H1 (cell line): ENCODE data around the gene SCNN1B. TPM values are rescaled to one million over a fixed set of nuclear protein-coding genes. Genes with fewer than 3 reads are reported as not detected.

ENCODE experiments used
- CTCF ChIA-PET: fragments of 300-600 bp; sonication (Branson Sonifier 250); formaldehyde crosslinking; loops from one replicate; lab custom pipeline; 2021; ENCODE audit not compliant: partially characterized antibody; lab: Charles Lee
- POLR2A ChIA-PET: fragments of 300-600 bp; sonication (Branson Sonifier 250); formaldehyde crosslinking; loops from one replicate; lab custom pipeline; 2021; ENCODE audit warnings: inconsistent platforms; ENCODE audit not compliant: partially characterized antibody; lab: Charles Lee
- DNase-seq, 2 experiments: peaks; one replicate each; pipeline versions ENCODE4 v3.0.0 to v3.0.0-alpha.2; 2010 to 2022; ENCODE audit warnings: low spot score in 2 of 2, low read depth in 1 of 2, mixed read lengths in 1 of 2
- FAIRE-seq: peaks from 2 replicates; lab custom pipeline; 2011; peaks lifted over from hg19 to GRCh38; lab: Jason Lieb, UNC
- H2AFZ ChIP-seq: 2 replicates; pipeline ENCODE4 v1.8.1; 2012; ENCODE audit warnings: low read length, inconsistent platforms
- H2AK5ac ChIP-seq: 2 replicates; pipeline ENCODE4 v1.6.1; 2013; ENCODE audit warnings: low read depth, low read length
- H2BK120ac ChIP-seq: replicated peaks from 2 replicates; pipeline ENCODE3; 2013; ENCODE audit warnings: low read depth, low read length, inconsistent platforms
- H2BK12ac ChIP-seq: 2 replicates; pipeline ENCODE4 v1.6.1; 2013; ENCODE audit warnings: low read depth, low read length
- H2BK15ac ChIP-seq: 2 replicates; pipeline ENCODE4 v1.6.1; 2013; ENCODE audit warnings: low read length
- H2BK20ac ChIP-seq: 2 replicates; pipeline ENCODE4 v1.6.1; 2013; ENCODE audit warnings: low read length
- H2BK5ac ChIP-seq: 2 replicates; pipeline ENCODE4 v1.6.1; 2013; ENCODE audit warnings: low read depth, low read length
- H3K14ac ChIP-seq: 2 replicates; pipeline ENCODE4 v1.6.1; 2013; ENCODE audit warnings: inconsistent platforms; ENCODE audit not compliant: insufficient read length
- H3K18ac ChIP-seq: 2 replicates; pipeline ENCODE4 v1.6.1; 2013; ENCODE audit warnings: low read length; ENCODE audit errors: extremely low read depth
- H3K23ac ChIP-seq: 2 replicates; pipeline ENCODE4 v1.6.1; 2013; ENCODE audit warnings: inconsistent platforms; ENCODE audit not compliant: insufficient read length
- H3K23me2 ChIP-seq: 2 replicates; pipeline ENCODE4 v1.6.1; 2013; ENCODE audit warnings: low read depth, low read length
- H3K27ac ChIP-seq: 2 replicates; pipeline ENCODE4 v1.6.1; 2011; ENCODE audit warnings: low read depth, low read length, inconsistent platforms
- H3K27me3 ChIP-seq, 4 experiments: replicated peaks in 1 of 4; 1 replicate in 1 of 4; 2 replicates in 3 of 4; pipeline versions ENCODE4 v1.6.1 to v1.8.1; 2011 to 2013; ENCODE audit warnings: low read length in 3 of 4, mild to moderate bottlenecking in 3 of 4, inconsistent platforms in 2 of 4, mixed read lengths in 2 of 4, moderate library complexity in 1 of 4; ENCODE audit not compliant: control insufficient read depth in 3 of 4, insufficient read depth in 3 of 4; ENCODE audit errors: extremely low read depth in 1 of 4
- H3K36me3 ChIP-seq, 4 experiments: 2 replicates each; pipeline versions ENCODE4 v1.6.1 to v1.8.1; 2011 to 2013; ENCODE audit warnings: mild to moderate bottlenecking in 4 of 4, low read length in 3 of 4, moderate library complexity in 2 of 4, control low read depth in 1 of 4, inconsistent platforms in 1 of 4; ENCODE audit not compliant: insufficient read depth in 4 of 4, control insufficient read depth in 2 of 4
- H3K4ac ChIP-seq: replicated peaks from 2 replicates; pipeline ENCODE3; 2013; ENCODE audit warnings: low read length, low read depth, mixed read lengths, inconsistent platforms; ENCODE audit not compliant: insufficient read length
- H3K4me1 ChIP-seq, 4 experiments: replicated peaks in 1 of 4; 1 replicate in 1 of 4; 2 replicates in 3 of 4; pipeline versions ENCODE4 v1.6.1 to v1.8.1; 2011 to 2013; ENCODE audit warnings: low read length in 3 of 4, inconsistent platforms in 2 of 4, mixed read lengths in 1 of 4; ENCODE audit not compliant: insufficient read depth in 4 of 4, control insufficient read depth in 3 of 4
- H3K4me2 ChIP-seq, 2 experiments: 2 replicates each; pipeline versions ENCODE4 v1.6.1 to v1.8.1; 2011 to 2013; ENCODE audit warnings: low read depth in 2 of 2, low read length in 2 of 2, control low read depth in 1 of 2, inconsistent platforms in 1 of 2, mild to moderate bottlenecking in 1 of 2; ENCODE audit not compliant: insufficient read depth in 1 of 2
- H3K4me3 ChIP-seq, 4 experiments: fragments of 200-600, 300-600 bp in 1 of 4; sonication (generic), shearing (Covaris generic), sonication (Bioruptor Twin) in 1 of 4; 2 replicates each; pipeline versions ENCODE4 v1.5.1 to v1.8.1; 2011 to 2016; ENCODE audit warnings: low read length in 4 of 4, low read depth in 3 of 4, control low read depth in 2 of 4, inconsistent platforms in 2 of 4, mild to moderate bottlenecking in 2 of 4, mixed read lengths in 1 of 4, moderate library complexity in 1 of 4; ENCODE audit not compliant: insufficient read depth in 2 of 4; ENCODE audit errors: extremely low read depth in 1 of 4
- H3K56ac ChIP-seq: replicated peaks from 2 replicates; pipeline ENCODE3; 2013; ENCODE audit warnings: low read depth, mild to moderate bottlenecking, mixed read lengths, low read length, inconsistent platforms; ENCODE audit not compliant: insufficient read length
- H3K79me1 ChIP-seq: 2 replicates; pipeline ENCODE4 v1.6.1; 2013; ENCODE audit warnings: low read depth, low read length, control low read depth
- H3K79me2 ChIP-seq, 2 experiments: 2 replicates each; pipeline versions ENCODE4 v1.6.1 to v1.8.1; 2012 to 2013; ENCODE audit warnings: low read length in 2 of 2, mild to moderate bottlenecking in 2 of 2, inconsistent platforms in 1 of 2; ENCODE audit not compliant: insufficient read depth in 2 of 2, control insufficient read depth in 1 of 2
- H3K9ac ChIP-seq, 4 experiments: replicated peaks in 1 of 4; 1 replicate in 1 of 4; 2 replicates in 3 of 4; pipeline versions ENCODE4 v1.6.1 to v1.8.1; 2011 to 2013; ENCODE audit warnings: low read depth in 3 of 4, low read length in 3 of 4, control low read depth in 2 of 4, mild to moderate bottlenecking in 2 of 4, moderate library complexity in 2 of 4, inconsistent platforms in 1 of 4; ENCODE audit errors: extremely low read depth in 1 of 4
- H3K9me3 ChIP-seq, 2 experiments: 2 replicates each; pipeline versions ENCODE4 v1.6.1 to v1.8.1; 2012 to 2013; ENCODE audit warnings: mild to moderate bottlenecking in 2 of 2, moderate library complexity in 2 of 2, control low read depth in 1 of 2, inconsistent platforms in 1 of 2, low read depth in 1 of 2, low read length in 1 of 2, mixed read lengths in 1 of 2; ENCODE audit not compliant: insufficient read depth in 2 of 2
- H4K20me1 ChIP-seq, 2 experiments: replicated peaks in 1 of 2; 2 replicates each; pipeline versions ENCODE3 to v1.8.1; 2011 to 2013; ENCODE audit warnings: inconsistent platforms in 2 of 2, low read length in 2 of 2, mild to moderate bottlenecking in 1 of 2; ENCODE audit not compliant: insufficient read depth in 2 of 2, control insufficient read depth in 1 of 2
- H4K5ac ChIP-seq: 2 replicates; pipeline ENCODE4 v1.6.1; 2013; ENCODE audit warnings: low read length, low read depth, mixed read lengths, inconsistent platforms; ENCODE audit not compliant: insufficient read length
- H4K8ac ChIP-seq: 2 replicates; pipeline ENCODE4 v1.8.0; 2013; ENCODE audit warnings: mild to moderate bottlenecking, moderate library complexity, low read length, inconsistent platforms; ENCODE audit not compliant: insufficient read depth; ENCODE audit errors: extremely low read depth
- H4K91ac ChIP-seq: replicated peaks from 2 replicates; pipeline ENCODE3; 2013; ENCODE audit warnings: low read length, mixed read lengths, inconsistent platforms; ENCODE audit not compliant: insufficient read length
- RAD21 ChIP-seq, 2 experiments: IDR thresholded peaks in 1 of 2; conservative IDR thresholded peaks in 1 of 2; 2 replicates each; pipeline ENCODE4 v1.6.1; 2011; ENCODE audit warnings: low read depth in 2 of 2, low read length in 2 of 2, improper control_type of control experiment in 1 of 2, inconsistent platforms in 1 of 2, mild to moderate bottlenecking in 1 of 2, moderate library complexity in 1 of 2
- SIX5 ChIP-seq: IDR thresholded peaks from 2 replicates; pipeline ENCODE4 v1.6.1; 2011; ENCODE audit warnings: mild to moderate bottlenecking, low read depth, low read length
- WGBS, 2 experiments: shearing (Covaris generic) in 1 of 2; methylation state at CpG; one replicate each; pipeline versions ENCODE4 v1.1.6 to v1.1.7; 2013 to 2015; ENCODE audit warnings: low lambda C conversion rate in 2 of 2, mixed read lengths in 2 of 2, inconsistent platforms in 1 of 2, low coverage in 1 of 2, missing lambda C conversion rate in 1 of 2; ENCODE audit not compliant: insufficient replicate concordance in 2 of 2, insufficient coverage in 1 of 2, insufficient read length in 1 of 2; ENCODE audit errors: extremely low coverage in 1 of 2, missing lambda C conversion rate in 1 of 2; 5-methylcytosine and 5-hydroxymethylcytosine counted together
- polyA plus RNA-seq, 7 experiments: library from polyadenylated mRNA; depleted of rRNA in 3 of 7; stranded (reverse) in 5 of 7; unstranded in 2 of 7; fragments of >200 nt in 5 of 7; fragments of 200-250 nt in 2 of 7; gene quantifications; 1 replicate in 5 of 7; 2 replicates in 1 of 7; 4 replicates in 1 of 7; pipeline versions ENCODE4 v1.2.1 to v1.2.3, GENCODE V29; 2011 to 2013; ENCODE audit warnings: missing spikeins in 2 of 7, mixed read lengths in 2 of 7
- total RNA-seq: library from RNA; stranded (reverse); fragmentation: NEBNext Ultra II Directional; extraction: Animal tissue kit (Norgen Biotek cat#: 25700); gene quantifications from 2 replicates; pipeline ENCODE4 v1.2.1, GENCODE V29; 2021

Gene SCNN1B
- total and polyA plus RNA-seq, 2 of the 8 experiments (the other 6 are each of a cell fraction or from before 2014, with no cell fraction given): 0.20 to 0.95 TPM

DNA sequence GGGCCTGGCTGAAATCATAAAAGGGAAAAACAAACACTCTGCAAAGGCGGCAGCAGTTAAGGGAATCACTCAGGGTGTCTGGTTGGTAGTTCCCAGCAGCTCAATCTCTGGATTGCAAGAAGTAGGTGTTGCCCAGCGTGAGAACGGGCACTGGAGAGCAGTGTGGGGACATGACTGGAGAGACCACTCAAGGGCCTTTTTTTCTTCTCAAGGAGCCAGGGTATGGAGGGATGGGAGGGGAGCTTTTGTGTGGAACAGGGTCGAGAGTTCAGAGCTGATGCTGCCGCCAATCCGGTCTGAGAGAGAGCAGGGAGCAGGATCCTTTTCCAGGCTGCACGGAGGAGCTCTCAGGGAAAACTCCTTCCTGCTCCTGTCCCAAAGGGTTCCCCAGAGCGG, 15.2 kb downstream of the SCNN1B start:
- Histone ChIP-seq H2AK5ac (no peak overlapping the region), H2BK120ac (no peak overlapping the region), H3K4me1 (no peaks in the 10 kb centered on the region), H4K20me1 (peaks cover 0 to 8% of the 10 kb centered on the region in 2 experiments), H3K36me3 (no peaks in the 10 kb centered on the region), H3K14ac (no peak overlapping the region), H3K79me2 (no peaks in the 10 kb centered on the region), H2BK15ac (no peak overlapping the region), H3K27me3 (no peaks in the 10 kb centered on the region), H2BK12ac (no peak overlapping the region), H4K5ac (no peak overlapping the region), H3K9me3 (no peaks in the 10 kb centered on the region; a peak in 1 of 4 replicates), H2BK20ac (no peak overlapping the region), H3K18ac (no peak overlapping the region), H3K9ac (no peak overlapping the region), H3K27ac (no peak overlapping the region), H2AFZ (no peak overlapping the region), H3K4me3 (no peak overlapping the region), H3K23ac (no peak overlapping the region), H3K4me2 (no peak overlapping the region), H2BK5ac (no peak overlapping the region), H4K91ac (no peak overlapping the region), H3K23me2 (peaks cover 12% of the 10 kb centered on the region; the same call in 1 of the 2 replicates), H3K79me1 (no peaks in the 10 kb centered on the region), H3K56ac (no peak overlapping the region), H4K8ac (no peak overlapping the region), H3K4ac (no peak overlapping the region)
- ChIA-PET CTCF (interaction anchor here (0.6 to 2.1 kb wide), 5 partner anchors 9 to 1572 kb away, joined by 3 to 12 read pairs (median 4); no protein-coding TSS in a partner anchor), POLR2A (no interaction called here)
- DNase-seq (no peak), FAIRE-seq (no peak)
- 86% methylated on average over 8 of the region's 8 CpGs; no CpG with 5 or more reads in 1 of the 2 experiments for WGBS, 2 experiments
- TF ChIP-seq RAD21 (IDR thresholded peaks at IDR 0.05 in 1 of 2, conservative IDR thresholded peaks at IDR 0.05 in 1 of 2; ENCODE audit: low read depth in 2 of 2, low read length in 2 of 2) (no peak), SIX5 (no peak)
